DND-41 (cell line): ENCODE measurements around the gene SORCS1.

ENCODE experiments used
- ATAC-seq: fragments of 200-7000 bp; cut with Tn5 transposase; 3 replicates; pipeline ENCODE4 v1.9.1; 2021; ENCODE audit warnings: low read depth; ENCODE audit not compliant: insufficient read depth
- DNase-seq: peaks from one replicate; pipeline ENCODE4 v3.0.0-alpha.2; 2020
- H2AFZ ChIP-seq: 2 replicates; pipeline ENCODE4 v1.6.0; 2012; ENCODE audit warnings: low read depth, low read length
- H3K27ac ChIP-seq: 2 replicates; pipeline ENCODE4 v1.5.1; 2012; ENCODE audit warnings: low read length, inconsistent platforms
- H3K27me3 ChIP-seq: fragments of 200-600 bp; sonication (generic); 2 replicates; pipeline ENCODE4 v1.6.0; 2012; ENCODE audit warnings: low read length, mild to moderate bottlenecking, inconsistent platforms; ENCODE audit not compliant: insufficient read depth, poor library complexity
- H3K36me3 ChIP-seq: 2 replicates; pipeline ENCODE4 v1.5.1; 2012; ENCODE audit warnings: low read length, inconsistent platforms; ENCODE audit not compliant: insufficient read depth
- H3K4me1 ChIP-seq: 2 replicates; pipeline ENCODE4 v1.5.1; 2012; ENCODE audit warnings: mild to moderate bottlenecking, low read length; ENCODE audit not compliant: insufficient read depth
- H3K4me2 ChIP-seq: 2 replicates; pipeline ENCODE4 v1.6.0; 2012; ENCODE audit warnings: mild to moderate bottlenecking, moderate library complexity, low read length, inconsistent platforms; ENCODE audit not compliant: insufficient read depth
- H3K4me3 ChIP-seq, 2 experiments: fragments of 200-600 bp in 1 of 2; shearing (Covaris generic) in 1 of 2; 2 replicates each; pipeline ENCODE4 v1.5.1; 2012 to 2016; ENCODE audit warnings: inconsistent platforms in 2 of 2, low read length in 2 of 2, mild to moderate bottlenecking in 2 of 2, low read depth in 1 of 2, moderate library complexity in 1 of 2
- H3K79me2 ChIP-seq: 2 replicates; pipeline ENCODE4 v1.6.0; 2012; ENCODE audit warnings: low read length, inconsistent platforms; ENCODE audit not compliant: insufficient read depth
- H3K9ac ChIP-seq: 2 replicates; pipeline ENCODE4 v1.6.0; 2012; ENCODE audit warnings: low read depth, mild to moderate bottlenecking, inconsistent platforms, low read length, moderate library complexity
- H3K9me3 ChIP-seq: 2 replicates; pipeline ENCODE4 v1.5.1; 2012; ENCODE audit warnings: low read length, moderate library complexity, mild to moderate bottlenecking, inconsistent platforms; ENCODE audit not compliant: insufficient read depth, severe bottlenecking
- H4K20me1 ChIP-seq: 2 replicates; pipeline ENCODE4 v1.6.0; 2012; ENCODE audit warnings: low read length; ENCODE audit not compliant: insufficient read depth
- CTCF ChIP-seq: IDR thresholded peaks from 2 replicates; pipeline ENCODE4 v1.5.1; 2012; ENCODE audit warnings: borderline replicate concordance, low read length, moderate library complexity, mild to moderate bottlenecking; ENCODE audit not compliant: poor library complexity, severe bottlenecking; ENCODE audit errors: extremely low read depth
- EZH2 ChIP-seq: IDR thresholded peaks from 3 replicates; pipeline ENCODE4 v1.6.1; 2012; ENCODE audit warnings: borderline replicate concordance, low read depth, mild to moderate bottlenecking, moderate library complexity, low read length, inconsistent platforms; ENCODE audit not compliant: severe bottlenecking

Gene SORCS1

GRCh38 chr10:107004362-107004761 lies 160.1 kb downstream of the SORCS1 start:
- TF ChIP-seq CTCF = no peak
- H3K27me3 ChIP-seq = no peaks in the 10 kb centered on the region

GRCh38 chr10:107002068-107002467 lies 162.4 kb downstream of the SORCS1 start:
- no peaks in the 10 kb centered on the region for H3K27me3 ChIP-seq
- DNase-seq (no peak), ATAC-seq (no peak)
- H3K36me3 ChIP-seq = no peaks in the 10 kb centered on the region
- H3K4me3 ChIP-seq = no peak overlapping the region
- H3K9me3 ChIP-seq = no peaks in the 10 kb centered on the region
- H3K27ac ChIP-seq = no peak overlapping the region
- H4K20me1 ChIP-seq = no peaks in the 10 kb centered on the region
- no peaks in the 10 kb centered on the region for H3K4me1 ChIP-seq
- H3K9ac ChIP-seq = no peak overlapping the region
- no peaks in the 10 kb centered on the region for H3K79me2 ChIP-seq
- TF ChIP-seq CTCF (no peak), EZH2 (no peak)
- H2AFZ ChIP-seq = no peak overlapping the region
- H3K4me2 ChIP-seq = no peak overlapping the region

More at GRCh38 chr10:107004362-107004761, 160.1 kb downstream of the SORCS1 start:
- H3K9me3 ChIP-seq = no peaks in the 10 kb centered on the region
- ATAC-seq = no peak
- H3K4me1 ChIP-seq = no peaks in the 10 kb centered on the region
- H3K27ac ChIP-seq = no peak overlapping the region
- H4K20me1 ChIP-seq = no peaks in the 10 kb centered on the region
- no peak overlapping the region for H3K4me3 ChIP-seq
- no peak overlapping the region for H3K9ac ChIP-seq
- no peak for DNase-seq
- no peaks in the 10 kb centered on the region for H3K79me2 ChIP-seq
- H2AFZ ChIP-seq = no peak overlapping the region
- no peak overlapping the region for H3K4me2 ChIP-seq
- H3K36me3 ChIP-seq = no peaks in the 10 kb centered on the region

- H3K36me3 ChIP-seq = no peaks in the 10 kb centered on the region
- no peak for ATAC-seq
- no peak overlapping the region for H2AFZ ChIP-seq
- no peak overlapping the region for H3K27ac ChIP-seq
- H3K4me3 ChIP-seq = no peak overlapping the region
- DNase-seq = no peak
- H3K79me2 ChIP-seq = no peaks in the 10 kb centered on the region
- TF ChIP-seq CTCF (no peak), EZH2 (no peak)
- H3K4me1 ChIP-seq = no peaks in the 10 kb centered on the region
- H3K27me3 ChIP-seq = no peaks in the 10 kb centered on the region
- H3K9me3 ChIP-seq = no peaks in the 10 kb centered on the region
- H3K9ac ChIP-seq = no peak overlapping the region
- no peak overlapping the region for H3K4me2 ChIP-seq
- no peaks in the 10 kb centered on the region for H4K20me1 ChIP-seq
Observed at GRCh38 chr10:106999118-106999707, 165.3 kb downstream of the SORCS1 start.

GRCh38 chr10:106997721-106998120 lies 166.8 kb downstream of the SORCS1 start:
- ATAC-seq (no peak), DNase-seq (no peak)
- Histone ChIP-seq H3K4me1 (no peaks in the 10 kb centered on the region), H3K9me3 (no peaks in the 10 kb centered on the region), H3K27ac (no peak overlapping the region), H3K4me2 (no peak overlapping the region), H4K20me1 (no peaks in the 10 kb centered on the region), H3K4me3 (no peak overlapping the region), H3K9ac (no peak overlapping the region), H3K36me3 (no peaks in the 10 kb centered on the region), H3K27me3 (no peaks in the 10 kb centered on the region), H3K79me2 (no peaks in the 10 kb centered on the region), H2AFZ (no peak overlapping the region)
- TF ChIP-seq EZH2 (no peak), CTCF (no peak)
